ENCODE measurements around the gene GPATCH1.

Gene GPATCH1

DNA sequence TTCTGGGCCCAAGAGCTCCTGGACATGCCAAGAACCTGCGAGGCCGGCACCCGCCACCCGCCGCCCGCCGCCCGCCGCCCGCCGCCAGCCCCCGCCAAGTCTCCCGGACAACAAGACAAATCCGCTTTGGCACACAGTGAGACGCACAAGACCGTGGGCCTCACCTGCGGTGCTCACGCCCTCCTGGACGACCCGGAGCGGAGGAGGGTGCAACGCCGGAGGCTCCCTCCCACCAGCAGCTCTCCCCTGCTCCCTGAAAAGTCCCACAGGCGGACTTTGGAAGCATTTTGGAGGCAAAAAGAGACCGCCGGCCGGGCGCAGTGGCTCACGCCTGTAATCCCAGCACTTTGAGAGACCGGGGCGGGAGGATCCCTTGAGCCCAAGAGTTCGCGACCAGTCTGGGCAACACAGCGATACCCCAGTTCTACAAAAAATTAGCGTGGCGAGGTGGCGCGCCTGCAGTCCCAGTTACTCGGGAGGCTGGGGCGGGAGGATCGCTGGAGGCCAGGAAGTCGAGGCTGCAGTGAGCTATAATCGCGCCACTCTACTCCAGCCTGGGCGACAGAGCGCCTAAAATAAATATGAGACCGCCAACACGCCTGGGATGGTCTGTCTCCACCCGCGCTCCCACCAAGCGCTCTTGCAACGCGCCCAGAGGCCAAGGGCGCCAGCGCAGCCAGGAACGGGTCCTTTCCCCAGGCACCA, 17.1 kb upstream of the GPATCH1 start:
- no peak for DNase-seq

DNA sequence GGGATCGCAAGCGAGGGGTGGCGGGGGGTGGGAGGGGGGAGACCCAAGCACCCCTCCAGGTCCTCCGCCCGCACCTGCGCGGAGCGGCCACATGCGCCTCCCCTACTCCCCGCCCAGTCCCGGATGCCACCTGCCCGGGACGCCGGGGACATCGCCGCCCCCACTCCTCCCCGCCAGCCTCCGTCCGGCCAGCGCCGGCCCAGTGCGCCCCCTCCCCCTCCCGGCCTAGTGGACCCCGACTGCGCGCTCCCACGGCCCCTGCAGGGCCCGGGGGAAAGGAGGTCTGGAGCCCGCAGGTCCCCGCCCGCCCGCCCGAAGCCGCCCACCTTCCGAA, 16.6 kb upstream of the GPATCH1 start:
- peak; percentile 6 for DNase-seq

- peak; percentile 18 for DNase-seq
Measured at GRCh38 chr19:33064792-33065550, 16.0 kb upstream of the GPATCH1 start, which contains the start of gene RHPN2. Gene RHPN2 (minus strand): TSS chr19:33064888. CDS start chr19:33064852, 36 bp downstream.

DNA sequence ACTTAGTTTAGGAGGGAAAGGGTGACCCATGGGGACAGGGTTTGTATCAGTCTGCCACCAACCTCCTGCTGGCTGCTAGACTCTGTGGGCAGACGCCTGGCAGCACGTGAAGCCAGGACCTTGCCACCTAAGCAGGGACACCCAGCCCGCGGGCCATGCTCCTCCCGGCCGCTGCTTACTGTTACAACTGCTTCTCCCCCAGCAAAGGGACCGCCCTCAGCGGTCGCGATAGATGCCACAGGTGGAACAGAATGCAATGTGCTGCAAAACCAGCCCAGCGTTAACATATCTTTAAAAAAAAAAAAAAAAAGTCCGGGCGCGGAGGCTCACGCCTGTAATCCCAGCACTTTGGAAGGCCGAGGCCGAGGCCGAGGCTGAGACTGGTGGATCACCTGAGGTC, 14.4 kb upstream of the GPATCH1 start:
- DNase-seq: no peak

DNA sequence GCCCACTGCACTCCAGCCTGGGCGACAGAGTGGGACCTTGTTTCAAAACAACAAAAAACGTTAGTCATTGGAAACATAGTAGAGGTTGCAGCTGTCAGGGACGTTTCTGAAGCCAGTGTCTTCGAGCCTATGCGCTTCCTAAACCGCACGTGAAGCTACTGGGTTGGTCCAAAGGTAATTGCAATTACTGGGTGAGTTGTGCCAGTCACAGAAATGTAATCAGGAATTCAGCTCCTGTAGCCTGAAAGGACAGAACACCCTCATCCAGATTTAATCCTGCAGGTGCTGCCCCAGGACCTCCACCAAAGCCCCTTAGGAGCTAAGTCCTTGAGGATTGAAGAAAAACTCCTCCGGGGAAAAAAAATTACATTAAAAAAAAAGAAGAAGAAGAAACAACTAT, 13.9 kb upstream of the GPATCH1 start:
- DNase-seq: no peak

GRCh38 chr19:33071887-33072286, 9.1 kb upstream of the GPATCH1 start:
- DNase-seq: no peak

- no peak for DNase-seq
Measured at GRCh38 chr19:33075519-33075918, 5.5 kb upstream of the GPATCH1 start.

DNA sequence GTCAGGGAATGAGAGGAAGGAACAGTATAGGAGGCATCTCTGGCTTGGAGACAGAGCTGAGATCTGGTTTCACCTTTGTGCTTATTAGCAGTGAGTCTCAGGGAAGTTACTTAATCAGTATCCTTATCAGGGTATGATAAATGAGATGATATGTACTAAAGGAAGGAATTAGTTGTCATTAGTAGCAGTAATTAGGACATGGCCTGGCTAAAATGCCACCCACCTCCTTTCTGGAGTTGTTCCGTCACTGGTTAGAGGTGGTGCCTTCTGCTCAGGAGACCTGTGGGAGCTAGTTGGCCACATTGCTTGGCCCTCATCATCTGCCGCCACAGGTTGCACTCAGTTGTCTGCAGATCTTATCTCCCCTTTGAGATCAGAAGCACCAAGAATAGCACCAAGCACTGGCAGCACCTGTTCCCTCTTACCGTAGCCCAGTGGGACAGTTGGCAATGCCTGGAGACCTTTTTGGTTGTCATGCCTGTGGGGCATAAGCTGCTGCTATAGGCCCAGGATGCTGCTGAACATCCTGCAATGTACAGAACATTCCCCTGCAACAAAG, 4.7 kb downstream of the GPATCH1 start:
- no peak for DNase-seq

- DNase-seq: no peak
Measured at GRCh38 chr19:33086955-33087354, 6.0 kb downstream of the GPATCH1 start.

DNA sequence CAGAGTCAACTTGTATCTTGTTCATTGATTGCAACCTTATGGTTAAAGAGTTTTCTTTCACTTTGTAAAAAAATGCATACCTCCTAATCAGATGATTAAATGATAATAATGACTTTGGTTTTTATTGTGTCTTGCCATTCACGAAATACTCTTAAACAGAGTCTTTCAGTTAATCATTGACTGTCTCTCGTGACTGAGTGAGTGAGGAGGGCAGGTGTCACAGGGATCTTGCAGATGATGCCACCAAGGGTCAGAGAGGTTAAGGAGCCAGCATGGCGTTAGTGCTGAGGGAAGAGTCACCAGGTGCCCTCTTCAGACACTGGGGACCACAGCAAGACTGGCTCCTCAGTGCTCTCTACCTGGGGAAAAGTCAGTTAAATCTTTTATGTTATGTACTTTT, 8.0 kb downstream of the GPATCH1 start:
- no peak for DNase-seq

DNA sequence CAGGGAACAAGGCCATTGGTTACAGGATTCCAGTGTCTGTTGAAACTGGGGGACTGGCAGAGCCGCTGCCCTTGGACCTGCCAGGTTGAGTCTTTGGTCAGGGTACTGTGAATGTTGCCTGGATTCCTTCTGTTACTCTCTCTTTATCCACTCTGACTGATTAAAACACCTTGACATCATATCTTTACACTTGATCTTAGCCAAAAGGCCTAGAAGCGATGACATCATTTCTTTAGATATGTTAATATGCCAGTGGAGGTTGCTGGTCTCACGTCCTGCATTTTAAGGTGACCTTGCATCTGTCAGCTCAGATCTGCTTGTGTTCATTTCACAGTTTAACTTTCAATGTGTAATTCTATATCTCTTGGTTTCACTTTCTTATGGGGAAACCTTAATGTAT, 9.2 kb downstream of the GPATCH1 start:
- DNase-seq: no peak

DNA sequence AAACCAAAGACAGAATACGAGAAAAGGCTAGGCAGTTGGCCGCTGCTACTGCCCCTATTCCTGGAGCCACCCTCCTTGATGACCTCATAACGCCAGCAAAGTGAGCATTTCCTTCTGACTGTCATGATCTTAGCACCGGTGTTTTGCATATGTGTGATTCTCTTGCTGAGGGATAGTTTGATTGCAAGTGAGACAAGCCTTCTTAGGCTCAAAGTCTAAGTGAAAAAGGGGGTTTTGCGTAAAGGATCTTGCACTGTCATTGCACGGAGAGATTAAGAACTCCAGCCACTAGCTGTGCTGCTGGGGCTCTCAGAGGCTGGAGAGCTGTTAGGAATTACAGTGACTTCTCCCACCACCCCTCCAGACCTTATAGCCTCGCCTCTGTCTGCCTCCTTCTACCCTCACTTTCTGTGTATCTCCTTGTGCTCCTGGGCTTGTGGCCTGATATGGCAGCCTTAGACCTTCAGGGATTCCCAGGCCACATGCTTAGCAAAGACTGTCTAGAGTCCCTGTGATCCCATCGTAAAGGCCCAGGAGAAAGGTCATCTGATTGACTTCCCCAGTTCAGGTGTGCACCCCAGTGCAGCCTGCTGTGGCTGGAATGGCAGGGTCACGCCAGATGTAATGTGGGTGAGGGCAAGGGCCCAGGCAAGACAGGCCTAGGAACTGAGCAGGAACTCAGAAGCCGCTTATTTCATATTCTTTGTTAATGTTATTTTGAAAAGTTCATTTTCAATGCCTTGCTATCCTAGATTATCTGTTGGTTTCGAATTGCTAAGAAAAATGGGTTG, 12.6 kb downstream of the GPATCH1 start:
- no peak for DNase-seq

DNA sequence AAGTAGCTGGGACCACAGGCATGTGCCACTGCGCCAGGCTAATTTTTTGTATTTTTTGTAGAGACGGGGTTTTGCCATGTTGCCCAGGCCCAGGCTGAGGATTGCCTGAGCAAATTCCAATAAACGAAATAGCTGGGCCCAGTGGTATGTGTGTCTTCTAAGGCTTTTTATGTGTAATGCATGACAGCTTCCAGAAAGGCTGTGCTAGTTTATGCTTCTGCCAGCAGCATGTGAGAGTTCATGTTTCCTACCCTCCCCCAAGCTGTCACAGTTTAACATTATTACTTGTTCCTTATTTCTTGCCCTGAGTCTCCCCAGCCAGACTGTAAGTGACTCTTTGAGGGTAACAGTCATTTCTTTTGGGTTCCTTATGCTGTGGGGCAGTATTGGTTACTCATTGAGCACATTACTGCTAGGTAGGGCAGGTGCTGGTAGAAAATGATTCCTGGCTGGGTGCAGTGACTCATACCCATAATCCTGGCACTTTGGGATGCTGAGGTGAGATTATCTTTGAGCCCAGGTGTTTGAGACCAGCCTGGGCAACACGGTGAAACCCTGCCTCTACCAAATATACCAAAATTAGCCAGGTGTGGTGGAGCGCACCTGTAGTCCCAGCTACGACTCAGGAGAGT, 13.6 kb downstream of the GPATCH1 start:
- DNase-seq: no peak

- DNase-seq: no peak
Measured at GRCh38 chr19:33096005-33096404, 15.0 kb downstream of the GPATCH1 start.

DNA sequence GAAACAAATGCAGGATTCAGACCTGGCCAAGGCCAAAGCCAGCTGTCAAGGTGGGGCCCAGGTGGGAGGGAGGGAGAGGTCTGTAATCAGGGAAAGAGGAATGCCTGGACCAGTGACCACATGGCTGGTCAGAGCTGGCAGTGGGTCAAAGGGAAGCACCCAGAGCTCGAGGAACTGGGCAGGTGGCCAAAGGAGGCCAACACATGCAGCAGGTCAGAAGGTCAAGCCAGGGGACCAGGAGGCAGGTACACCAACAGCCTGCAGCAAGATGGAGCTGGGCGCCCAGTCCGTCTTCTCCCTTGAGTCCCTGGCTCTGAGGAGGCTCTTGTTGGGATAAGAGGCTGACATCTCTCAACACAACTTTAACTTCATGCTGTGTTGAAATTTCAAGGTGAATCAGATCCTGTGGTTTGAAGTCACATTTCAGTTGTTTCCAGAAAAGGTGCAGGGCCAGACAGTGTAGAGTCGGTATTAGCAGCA, 17.1 kb downstream of the GPATCH1 start:
- DNase-seq: no peak

DNA sequence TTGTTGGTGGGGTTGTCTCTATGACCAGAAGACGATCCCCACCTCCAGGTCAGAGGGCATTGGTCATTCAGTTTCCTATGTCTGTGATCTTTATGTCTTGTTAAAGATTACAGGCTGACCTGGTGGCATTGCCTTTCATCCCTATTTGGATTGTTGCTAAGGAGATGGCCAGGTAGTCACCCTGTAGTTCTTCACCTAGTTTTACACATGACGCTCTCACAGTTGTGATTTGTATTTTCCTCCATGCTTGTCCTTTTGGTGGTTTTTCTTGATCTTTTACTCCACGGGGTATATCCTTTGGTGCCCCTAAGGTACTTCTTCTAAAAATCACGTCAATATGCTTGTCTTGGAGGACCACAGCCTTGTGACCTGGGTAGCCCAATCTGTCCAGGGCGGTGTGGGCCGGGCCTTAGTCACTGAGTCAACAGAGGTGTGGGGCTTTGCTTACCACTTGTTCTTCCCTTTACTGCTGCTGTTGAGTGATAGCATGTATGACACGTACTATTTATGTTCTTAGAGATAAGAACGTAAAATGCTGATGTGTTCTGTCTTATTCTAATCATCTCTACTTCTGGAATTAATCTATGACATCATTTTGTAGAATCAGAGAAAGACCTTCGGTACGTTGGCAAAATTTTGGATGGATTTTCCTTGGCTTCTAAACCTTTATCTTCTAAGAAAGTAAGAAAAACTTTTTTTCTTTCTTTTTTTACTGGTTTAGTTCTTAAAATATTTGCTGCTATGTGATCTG, 20.1 kb downstream of the GPATCH1 start:
- no peak for DNase-seq

DNA sequence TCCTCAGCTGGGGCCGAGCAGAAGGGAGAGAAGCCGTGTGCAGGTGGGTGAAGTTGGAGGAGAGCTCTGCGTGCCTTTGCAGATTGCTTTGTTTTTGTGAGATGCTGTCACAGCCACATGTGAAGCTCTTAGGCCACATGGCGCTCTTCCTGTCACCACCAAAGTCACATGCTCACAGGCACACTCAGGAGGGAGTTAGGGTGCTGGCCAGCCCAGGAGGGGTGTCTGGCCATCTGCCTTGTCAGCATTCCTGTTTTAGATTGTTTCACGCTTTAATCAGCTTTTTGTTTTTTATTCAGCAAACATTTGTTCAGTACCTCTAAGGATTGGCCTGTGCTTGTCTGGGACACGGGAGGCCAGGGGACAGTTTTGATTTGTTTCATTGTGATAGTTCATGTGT, 21.9 kb downstream of the GPATCH1 start:
- no peak for DNase-seq

GRCh38 chr19:33108161-33108560, 27.2 kb downstream of the GPATCH1 start:
- no peak for DNase-seq

GRCh38 chr19:33110137-33110910, 29.3 kb downstream of the GPATCH1 start:
- DNase-seq: no peak

- DNase-seq: no peak
Measured at GRCh38 chr19:33111587-33111986, 30.6 kb downstream of the GPATCH1 start.

DNA sequence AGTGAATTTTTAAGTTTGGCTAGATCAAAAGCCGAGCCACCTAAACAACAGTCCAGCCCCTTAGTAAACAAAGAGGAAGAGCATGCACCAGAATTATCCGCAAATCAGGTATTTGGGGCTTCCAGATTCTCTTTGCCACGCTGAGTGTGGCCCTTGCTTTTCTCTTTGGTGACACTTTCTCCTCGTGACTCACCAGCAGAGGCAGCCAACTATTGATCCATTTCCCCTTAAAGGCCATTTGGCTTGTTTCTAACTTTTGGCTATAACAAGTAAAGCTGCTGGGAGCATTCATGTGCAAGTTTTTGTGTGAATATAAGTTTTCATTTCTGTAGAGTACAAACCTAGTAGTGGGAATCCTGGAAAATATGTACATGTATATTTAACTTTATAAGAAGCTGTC, 33.3 kb downstream of the GPATCH1 start:
- DNase-seq: no peak
